Measurements from ENCODE around the gene FAM20A. TPM values are rescaled to one million over a fixed set of nuclear protein-coding genes. Genes with fewer than 3 reads are reported as not detected.

FAM20A gene
- total and polyA plus RNA-seq, 9 of the 15 experiments (the other 6 are each of a cell fraction or from before 2014, with no cell fraction given) = 0.07 TPM; not detected in 8

DNA sequence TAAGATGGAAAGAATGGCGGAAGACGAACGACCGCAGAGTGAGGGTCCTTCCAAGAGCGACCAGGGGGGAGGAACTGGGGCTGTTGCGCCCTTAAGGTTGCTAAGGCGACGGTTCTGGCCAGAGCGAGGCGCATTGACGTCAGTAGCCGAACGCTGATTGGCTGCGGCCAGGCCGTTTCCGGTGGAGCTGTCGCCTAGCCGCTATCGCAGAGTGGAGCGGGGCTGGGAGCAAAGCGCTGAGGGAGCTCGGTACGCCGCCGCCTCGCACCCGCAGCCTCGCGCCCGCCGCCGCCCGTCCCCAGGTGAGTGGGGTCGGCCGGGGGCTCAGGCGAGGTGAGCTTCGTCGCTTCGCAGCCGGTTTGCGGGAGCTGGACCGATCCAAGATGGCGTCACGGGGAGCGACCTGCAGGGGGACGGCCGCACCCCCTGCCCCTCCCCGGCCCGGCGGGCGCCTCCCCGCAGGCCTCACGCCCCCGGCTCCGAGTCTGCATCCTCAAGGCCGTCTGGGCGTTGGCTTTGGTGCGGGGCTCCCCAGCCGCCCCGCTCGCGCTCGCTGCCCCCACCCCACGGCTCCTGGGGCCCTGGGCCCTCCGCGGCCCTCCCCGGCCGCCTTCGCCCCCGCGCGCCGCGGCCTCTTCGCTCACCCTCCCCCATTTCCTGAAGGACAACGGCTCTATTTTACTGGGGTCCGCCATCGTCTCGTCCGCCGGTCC, 88.8 kb downstream of the FAM20A start, which contains the start of gene PRKAR1A (continued):
- TF ChIP-seq, protein P1, sequence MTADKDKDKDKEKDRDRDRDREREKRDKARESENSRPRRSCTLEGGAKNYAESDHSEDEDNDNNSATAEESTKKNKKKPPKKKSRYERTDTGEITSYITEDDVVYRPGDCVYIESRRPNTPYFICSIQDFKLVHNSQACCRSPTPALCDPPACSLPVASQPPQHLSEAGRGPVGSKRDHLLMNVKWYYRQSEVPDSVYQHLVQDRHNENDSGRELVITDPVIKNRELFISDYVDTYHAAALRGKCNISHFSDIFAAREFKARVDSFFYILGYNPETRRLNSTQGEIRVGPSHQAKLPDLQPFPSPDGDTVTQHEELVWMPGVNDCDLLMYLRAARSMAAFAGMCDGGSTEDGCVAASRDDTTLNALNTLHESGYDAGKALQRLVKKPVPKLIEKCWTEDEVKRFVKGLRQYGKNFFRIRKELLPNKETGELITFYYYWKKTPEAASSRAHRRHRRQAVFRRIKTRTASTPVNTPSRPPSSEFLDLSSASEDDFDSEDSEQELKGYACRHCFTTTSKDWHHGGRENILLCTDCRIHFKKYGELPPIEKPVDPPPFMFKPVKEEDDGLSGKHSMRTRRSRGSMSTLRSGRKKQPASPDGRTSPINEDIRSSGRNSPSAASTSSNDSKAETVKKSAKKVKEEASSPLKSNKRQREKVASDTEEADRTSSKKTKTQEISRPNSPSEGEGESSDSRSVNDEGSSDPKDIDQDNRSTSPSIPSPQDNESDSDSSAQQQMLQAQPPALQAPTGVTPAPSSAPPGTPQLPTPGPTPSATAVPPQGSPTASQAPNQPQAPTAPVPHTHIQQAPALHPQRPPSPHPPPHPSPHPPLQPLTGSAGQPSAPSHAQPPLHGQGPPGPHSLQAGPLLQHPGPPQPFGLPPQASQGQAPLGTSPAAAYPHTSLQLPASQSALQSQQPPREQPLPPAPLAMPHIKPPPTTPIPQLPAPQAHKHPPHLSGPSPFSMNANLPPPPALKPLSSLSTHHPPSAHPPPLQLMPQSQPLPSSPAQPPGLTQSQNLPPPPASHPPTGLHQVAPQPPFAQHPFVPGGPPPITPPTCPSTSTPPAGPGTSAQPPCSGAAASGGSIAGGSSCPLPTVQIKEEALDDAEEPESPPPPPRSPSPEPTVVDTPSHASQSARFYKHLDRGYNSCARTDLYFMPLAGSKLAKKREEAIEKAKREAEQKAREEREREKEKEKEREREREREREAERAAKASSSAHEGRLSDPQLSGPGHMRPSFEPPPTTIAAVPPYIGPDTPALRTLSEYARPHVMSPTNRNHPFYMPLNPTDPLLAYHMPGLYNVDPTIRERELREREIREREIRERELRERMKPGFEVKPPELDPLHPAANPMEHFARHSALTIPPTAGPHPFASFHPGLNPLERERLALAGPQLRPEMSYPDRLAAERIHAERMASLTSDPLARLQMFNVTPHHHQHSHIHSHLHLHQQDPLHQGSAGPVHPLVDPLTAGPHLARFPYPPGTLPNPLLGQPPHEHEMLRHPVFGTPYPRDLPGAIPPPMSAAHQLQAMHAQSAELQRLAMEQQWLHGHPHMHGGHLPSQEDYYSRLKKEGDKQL (CRISPR knock-in tag; IDR thresholded peaks at IDR 0.05; ENCODE audit: borderline replicate concordance) = no peak
- TF ChIP-seq KDM1A (IDR thresholded peaks at IDR 0.05) (no peak), ARNT (IDR thresholded peaks at IDR 0.05) (no peak), ZNF24 (IDR thresholded peaks at IDR 0.05) (no peak)
- TF ChIP-seq, protein P2, sequence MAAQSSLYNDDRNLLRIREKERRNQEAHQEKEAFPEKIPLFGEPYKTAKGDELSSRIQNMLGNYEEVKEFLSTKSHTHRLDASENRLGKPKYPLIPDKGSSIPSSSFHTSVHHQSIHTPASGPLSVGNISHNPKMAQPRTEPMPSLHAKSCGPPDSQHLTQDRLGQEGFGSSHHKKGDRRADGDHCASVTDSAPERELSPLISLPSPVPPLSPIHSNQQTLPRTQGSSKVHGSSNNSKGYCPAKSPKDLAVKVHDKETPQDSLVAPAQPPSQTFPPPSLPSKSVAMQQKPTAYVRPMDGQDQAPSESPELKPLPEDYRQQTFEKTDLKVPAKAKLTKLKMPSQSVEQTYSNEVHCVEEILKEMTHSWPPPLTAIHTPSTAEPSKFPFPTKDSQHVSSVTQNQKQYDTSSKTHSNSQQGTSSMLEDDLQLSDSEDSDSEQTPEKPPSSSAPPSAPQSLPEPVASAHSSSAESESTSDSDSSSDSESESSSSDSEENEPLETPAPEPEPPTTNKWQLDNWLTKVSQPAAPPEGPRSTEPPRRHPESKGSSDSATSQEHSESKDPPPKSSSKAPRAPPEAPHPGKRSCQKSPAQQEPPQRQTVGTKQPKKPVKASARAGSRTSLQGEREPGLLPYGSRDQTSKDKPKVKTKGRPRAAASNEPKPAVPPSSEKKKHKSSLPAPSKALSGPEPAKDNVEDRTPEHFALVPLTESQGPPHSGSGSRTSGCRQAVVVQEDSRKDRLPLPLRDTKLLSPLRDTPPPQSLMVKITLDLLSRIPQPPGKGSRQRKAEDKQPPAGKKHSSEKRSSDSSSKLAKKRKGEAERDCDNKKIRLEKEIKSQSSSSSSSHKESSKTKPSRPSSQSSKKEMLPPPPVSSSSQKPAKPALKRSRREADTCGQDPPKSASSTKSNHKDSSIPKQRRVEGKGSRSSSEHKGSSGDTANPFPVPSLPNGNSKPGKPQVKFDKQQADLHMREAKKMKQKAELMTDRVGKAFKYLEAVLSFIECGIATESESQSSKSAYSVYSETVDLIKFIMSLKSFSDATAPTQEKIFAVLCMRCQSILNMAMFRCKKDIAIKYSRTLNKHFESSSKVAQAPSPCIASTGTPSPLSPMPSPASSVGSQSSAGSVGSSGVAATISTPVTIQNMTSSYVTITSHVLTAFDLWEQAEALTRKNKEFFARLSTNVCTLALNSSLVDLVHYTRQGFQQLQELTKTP (IDR thresholded peaks at IDR 0.05; ENCODE audit: low read depth in 1 of 2, partially characterized antibody in 2 of 2) = no peak

Measured in K562 (cell line).